GM21447 (cell line): ENCODE measurements around the gene ASTN1.
"Not testable (repeated sequence)": the region's sequence is repeated elsewhere in the genome, so short reads cannot be mapped to it uniquely, and the experiment has no call there.

Experiments
- ATAC-seq: cut with Tn5 transposase; IDR thresholded peaks from one replicate; pipeline ENCODE4 v1.9.1; 2021; ENCODE audit not compliant: unreplicated experiment

Gene ASTN1

DNA sequence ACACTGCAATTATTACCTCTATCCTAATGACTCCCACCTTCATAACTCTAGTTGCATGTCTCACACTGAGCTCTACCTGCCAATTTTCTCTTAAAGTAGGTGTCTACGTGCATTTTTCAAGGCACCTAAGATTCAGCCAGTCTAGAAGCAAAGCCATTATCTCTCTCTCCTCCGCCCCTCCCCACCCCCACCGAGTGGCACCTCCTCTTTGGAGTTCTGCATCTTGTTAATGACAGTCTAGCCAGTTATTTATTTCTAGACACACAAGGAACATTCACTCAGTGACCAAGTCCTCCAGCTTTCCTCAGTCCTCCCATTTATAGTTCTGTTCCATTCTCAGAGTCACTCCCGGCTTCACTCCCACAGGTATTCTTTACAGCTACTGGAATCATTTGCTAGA lies 47.6 kb downstream of the ASTN1 start:
- no peak for ATAC-seq

DNA sequence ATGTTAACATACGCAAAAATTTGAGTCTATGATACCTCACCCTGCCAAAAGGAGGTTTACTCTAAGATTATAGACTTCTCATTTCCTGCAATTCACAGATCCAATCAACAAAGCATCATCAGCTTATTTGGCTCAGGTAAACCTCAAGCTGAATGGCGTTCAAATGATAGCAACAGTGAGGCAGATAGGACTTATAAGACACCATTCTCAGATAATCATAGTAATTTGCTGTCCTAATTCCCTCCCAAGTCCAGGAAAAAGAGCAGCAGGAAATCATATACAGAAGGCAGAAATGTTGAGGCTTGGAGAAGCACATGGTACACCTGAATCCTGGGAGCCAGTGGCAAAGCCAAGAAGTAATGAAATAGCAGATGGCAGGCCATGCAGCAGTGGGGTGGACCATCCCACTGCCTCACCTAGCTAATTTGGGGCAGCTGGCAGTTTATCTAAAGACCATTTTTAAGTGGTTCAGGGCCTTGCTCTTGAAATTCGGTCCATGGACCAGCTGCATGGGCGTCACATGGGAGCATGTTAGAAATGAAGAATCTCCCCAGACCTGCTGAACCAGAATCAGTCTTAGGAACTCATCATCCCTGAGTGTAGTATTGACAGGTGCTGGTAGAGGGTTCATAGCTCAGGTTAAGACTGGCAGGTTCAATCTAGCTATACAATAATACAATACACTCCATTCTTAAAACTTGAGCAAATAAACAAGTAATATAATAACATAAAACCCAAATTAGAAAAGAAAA lies 57.7 kb downstream of the ASTN1 start:
- ATAC-seq = no peak

DNA sequence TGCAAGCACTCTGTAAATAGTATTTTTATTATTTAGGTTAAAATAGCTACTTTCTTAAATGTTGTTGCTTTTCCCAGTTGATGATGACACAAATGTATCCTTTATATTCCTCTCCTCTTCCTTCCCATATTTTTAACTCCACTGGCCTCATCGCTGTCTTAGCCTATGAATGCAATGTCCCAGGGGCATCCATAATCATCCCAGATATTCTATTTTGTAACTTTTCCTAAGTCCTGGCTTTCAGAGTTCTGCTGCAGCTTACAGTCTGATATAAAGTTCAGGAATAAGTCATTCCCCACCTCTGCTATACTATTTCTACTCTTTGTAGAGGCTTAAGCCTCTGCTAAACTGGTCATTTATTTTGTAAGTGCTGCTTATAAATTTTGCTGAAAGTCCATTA lies 58.3 kb downstream of the ASTN1 start:
- no peak for ATAC-seq

GRCh38 chr1:177103005-177103852 lies 61.3 kb downstream of the ASTN1 start:
- ATAC-seq = no peak

DNA sequence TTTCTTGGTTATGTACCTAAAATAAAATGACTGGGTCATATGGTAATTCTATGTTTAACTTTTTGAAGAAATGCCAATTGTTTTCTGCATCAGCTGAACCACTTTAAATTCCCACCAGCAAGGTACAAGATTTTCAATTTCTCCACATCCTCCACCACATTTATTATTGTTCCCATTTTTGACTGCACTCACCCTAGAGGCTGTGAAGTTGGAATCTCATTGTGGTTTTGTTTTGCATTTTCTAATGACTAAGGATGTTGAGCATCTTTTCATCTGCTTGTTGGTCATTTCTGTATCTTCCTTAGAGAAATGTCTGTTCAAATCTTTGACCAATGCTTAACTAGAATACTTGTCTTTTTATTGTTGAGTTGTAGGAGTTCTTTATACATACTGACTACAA lies 72.5 kb downstream of the ASTN1 start:
- ATAC-seq = no peak

DNA sequence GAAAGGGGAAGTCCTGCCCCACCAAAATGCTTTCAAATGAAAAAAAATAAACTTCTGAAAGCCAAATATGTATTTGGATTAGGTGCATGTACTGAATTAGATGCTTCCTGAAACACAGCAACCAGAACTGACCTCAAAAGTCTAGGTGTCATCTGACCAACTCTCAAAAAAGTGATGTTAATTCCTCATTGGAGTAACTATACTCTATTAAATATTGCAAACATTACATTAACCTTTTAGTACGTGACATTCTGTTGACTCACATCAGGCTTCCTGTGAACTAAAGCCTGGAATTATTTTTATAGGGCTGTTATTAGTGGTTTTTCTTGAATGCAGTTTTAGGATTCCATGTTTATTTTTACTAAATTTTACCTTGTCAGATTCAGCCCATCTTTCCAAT lies 73.5 kb downstream of the ASTN1 start:
- ATAC-seq = no peak

- no peak for ATAC-seq
These were observed 75.5 kb downstream of the ASTN1 start for GRCh38 chr1:177088966-177089365.

- ATAC-seq = no peak
These were observed 81.4 kb downstream of the ASTN1 start for GRCh38 chr1:177082855-177083693.

GRCh38 chr1:177080564-177080963 lies 83.9 kb downstream of the ASTN1 start:
- ATAC-seq = no peak

DNA sequence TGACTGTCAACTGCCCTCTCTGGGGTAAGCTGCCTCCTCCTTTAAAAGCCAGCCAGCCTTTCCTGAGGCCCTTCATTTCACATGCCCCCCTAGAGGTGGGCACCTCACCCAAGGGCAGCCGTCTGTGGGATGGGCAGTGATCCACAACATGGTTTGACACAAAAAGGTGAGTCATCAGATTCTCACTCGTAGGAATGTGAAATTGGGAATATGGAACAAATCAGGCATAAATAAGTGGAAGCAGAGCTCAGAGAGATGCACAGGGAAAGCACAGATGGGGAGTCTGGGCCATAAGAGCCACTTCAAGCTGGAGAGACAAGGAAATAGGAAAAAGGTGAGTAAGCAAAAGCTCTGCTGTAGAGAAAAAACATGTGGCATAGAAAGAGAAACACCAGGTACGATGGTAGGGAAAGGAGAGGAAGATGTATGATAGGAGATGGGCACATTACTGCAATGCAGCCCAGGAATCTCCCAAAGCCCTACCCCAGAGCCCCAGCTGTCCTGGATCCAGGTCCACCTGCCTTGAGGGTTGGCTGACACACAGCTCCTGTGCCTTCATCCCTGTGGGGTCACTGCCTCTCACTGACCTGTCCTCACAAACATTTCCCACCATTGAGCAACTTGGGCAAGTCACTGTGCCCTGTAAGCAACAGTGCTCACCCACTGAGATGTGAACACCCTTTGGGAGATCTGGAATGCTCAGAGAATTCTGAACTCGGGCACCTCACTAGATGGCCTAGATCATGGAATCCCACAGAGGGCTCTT lies 86.6 kb downstream of the ASTN1 start:
- no peak for ATAC-seq

GRCh38 chr1:177077006-177077405 lies 87.5 kb downstream of the ASTN1 start:
- no peak for ATAC-seq

- not testable (repeated sequence) for ATAC-seq
These were observed 89.7 kb downstream of the ASTN1 start for GRCh38 chr1:177074811-177075210.

DNA sequence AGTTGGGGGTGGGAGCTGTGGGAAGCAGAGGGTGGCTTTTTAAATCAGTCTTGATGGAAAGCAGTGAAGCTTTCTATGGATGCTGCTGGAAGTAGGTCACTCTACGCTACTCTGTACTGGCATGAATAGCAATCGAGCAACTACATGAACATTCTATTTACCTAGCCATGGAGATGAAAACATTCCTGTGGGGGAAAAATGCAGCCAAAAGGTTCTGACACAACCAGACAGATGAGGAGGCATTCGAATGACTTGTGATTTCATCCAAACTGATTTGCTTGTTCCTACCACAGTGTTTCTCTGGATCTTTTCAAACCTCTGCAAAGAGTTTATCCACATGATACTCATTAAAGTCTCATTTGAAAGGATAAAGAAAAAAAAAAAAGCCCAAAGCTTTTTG lies 95.0 kb downstream of the ASTN1 start:
- no peak for ATAC-seq

GRCh38 chr1:177067752-177068410 lies 96.6 kb downstream of the ASTN1 start:
- ATAC-seq = no peak

GRCh38 chr1:177065430-177065829 lies 99.1 kb downstream of the ASTN1 start:
- no peak for ATAC-seq

DNA sequence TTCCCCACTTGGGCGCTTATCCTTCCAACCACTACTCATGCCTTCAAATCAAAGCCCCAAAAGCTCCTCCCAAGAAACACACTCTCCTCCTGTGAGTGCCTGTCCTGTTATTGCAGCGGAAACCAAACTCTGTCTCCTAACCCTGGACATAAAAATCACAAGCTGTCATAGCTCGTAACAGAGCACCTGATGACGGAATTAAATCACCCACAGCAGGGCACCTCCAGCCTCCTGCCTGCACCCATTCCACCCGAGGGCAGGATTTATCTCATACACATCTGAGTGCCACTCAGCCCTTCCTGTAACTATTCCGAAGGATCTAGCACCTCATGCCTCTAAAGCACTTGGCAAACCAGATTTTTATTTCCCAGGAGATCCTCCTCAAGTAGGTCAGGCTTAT lies 100.9 kb downstream of the ASTN1 start:
- ATAC-seq = no peak

DNA sequence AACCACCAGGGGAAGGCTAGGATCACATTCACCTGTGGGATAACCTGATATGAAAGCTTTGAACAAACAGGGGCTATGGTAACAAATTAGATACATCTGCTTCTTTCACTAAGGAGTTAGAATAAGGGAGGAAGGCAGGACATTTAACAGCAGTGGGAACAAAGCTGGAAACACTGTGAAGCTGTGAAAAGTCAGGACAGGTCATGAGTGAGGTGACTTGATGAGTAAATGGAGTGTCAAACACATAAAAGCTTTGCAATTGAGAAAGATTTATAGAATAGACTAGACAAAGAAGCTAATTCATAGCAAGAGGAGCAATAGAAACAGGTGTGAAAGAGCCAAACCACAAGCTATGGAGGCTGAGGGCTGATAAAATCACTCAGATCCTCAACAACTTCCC lies 110.0 kb downstream of the ASTN1 start:
- no peak for ATAC-seq

DNA sequence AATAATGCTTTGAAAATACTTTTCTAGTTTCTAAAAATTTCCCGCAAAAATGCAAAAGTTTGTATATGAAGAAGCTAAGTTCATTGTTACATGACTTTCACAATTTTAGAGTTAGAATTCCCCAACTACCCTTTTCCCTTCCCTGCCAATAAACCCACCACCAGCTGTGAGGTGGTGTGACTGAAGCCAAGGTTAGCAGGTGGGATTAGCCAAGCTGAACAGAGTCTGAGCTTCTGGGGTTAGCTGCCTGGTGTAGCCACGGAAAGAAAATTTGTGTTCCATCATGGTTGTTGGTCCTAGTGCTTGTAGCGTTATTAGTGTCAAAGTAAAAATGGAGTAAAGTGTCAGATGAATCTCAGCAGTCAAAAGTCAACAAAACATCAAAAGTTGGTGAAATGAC lies 110.9 kb downstream of the ASTN1 start:
- no peak for ATAC-seq

DNA sequence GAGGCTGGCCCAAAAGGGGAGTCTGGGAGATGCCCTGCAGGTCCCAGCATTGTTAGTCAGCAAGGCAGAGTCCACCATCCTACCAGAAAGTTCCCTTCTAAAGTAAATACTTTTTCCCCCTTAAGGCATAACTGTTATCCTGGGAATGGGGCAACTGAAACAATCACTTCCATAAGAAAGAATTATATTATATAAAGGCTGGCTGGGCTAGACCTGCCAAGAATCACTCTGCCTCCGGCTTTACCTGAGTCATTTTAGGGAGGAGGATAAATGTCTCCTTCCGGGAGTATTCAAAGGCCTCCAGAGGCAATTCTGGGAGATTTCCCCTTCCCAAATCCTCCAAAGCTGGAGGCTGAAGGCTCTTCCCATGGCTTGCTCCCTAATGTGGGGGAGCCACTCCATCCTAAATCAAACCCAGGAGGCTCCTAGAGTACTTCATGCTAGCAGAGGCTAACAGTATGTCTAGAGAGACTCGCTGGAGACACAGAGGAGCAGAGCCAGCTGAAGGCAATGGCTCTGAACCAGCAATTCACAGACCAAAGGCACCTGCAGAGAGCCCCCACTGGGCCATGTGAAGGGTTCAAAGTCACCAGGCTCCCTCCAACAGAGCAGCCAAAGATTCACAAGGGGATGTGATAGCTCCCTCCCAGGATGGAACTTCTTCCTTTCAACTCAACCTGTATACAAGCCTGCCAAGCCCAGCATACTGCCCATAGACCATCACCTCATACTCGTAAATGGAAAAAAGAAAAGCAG lies 116.0 kb downstream of the ASTN1 start:
- no peak for ATAC-seq

GRCh38 chr1:177045151-177045550 lies 119.4 kb downstream of the ASTN1 start:
- ATAC-seq = no peak
